Activated CD8-positive, alpha-beta T cell treated with anti-CD3 and anti-CD28 coated beads for 36 hours (primary cell): Measurements from ENCODE around the gene ASIC3. TPM values are rescaled to one million over a fixed set of nuclear protein-coding genes. Genes with fewer than 3 reads are reported as not detected.

ENCODE experiments used
- ATAC-seq: fragments of 200-7000 bp; cut with Tn5 transposase; one replicate; pipeline ENCODE4 v1.10.0; 2021; ENCODE audit warnings: mild to moderate bottlenecking, moderate library complexity
- CTCF ChIA-PET: fragments of 350-600 bp; sonication (Branson Sonifier 250); formaldehyde crosslinking; loops from one replicate; lab custom pipeline; 2021; ENCODE audit warnings: antibody characterized with exemption; lab: Charles Lee
- POLR2A ChIA-PET: fragments of 350-600 bp; sonication (Branson Sonifier 250); formaldehyde crosslinking; loops from one replicate; lab custom pipeline; 2021; ENCODE audit warnings: antibody characterized with exemption; lab: Charles Lee
- DNase-seq: peaks from one replicate; pipeline ENCODE4 v3.0.0-alpha.2; 2020
- H3K27ac Mint-ChIP-seq: one replicate; pipeline ENCODE4 v1.8.0; 2021; ENCODE audit warnings: mild to moderate bottlenecking, mixed read lengths
- H3K27me3 Mint-ChIP-seq: one replicate; pipeline ENCODE4 v1.8.0; 2021; ENCODE audit warnings: mixed read lengths
- H3K36me3 Mint-ChIP-seq: one replicate; pipeline ENCODE4 v1.8.0; 2021; ENCODE audit warnings: low read depth, mixed read lengths
- H3K4me1 Mint-ChIP-seq: one replicate; pipeline ENCODE4 v1.8.0; 2021; ENCODE audit warnings: low read depth, mixed read lengths
- H3K4me3 Mint-ChIP-seq: one replicate; pipeline ENCODE4 v1.8.0; 2021; ENCODE audit warnings: mild to moderate bottlenecking, moderate library complexity, mixed read lengths
- H3K9me3 Mint-ChIP-seq: one replicate; pipeline ENCODE4 v1.8.0; 2021; ENCODE audit warnings: mixed read lengths
- intact Hi-C: fragments of 100-400 bp; cut with micrococcal nuclease; formaldehyde crosslinking; loops from one replicate; pipeline ENCODE4 v1.10.0; 2022
- total RNA-seq, 2 experiments: library from RNA; stranded (reverse); gene quantifications; one replicate each; pipeline ENCODE4 v1.2.3, GENCODE V29; 2021
- TF ChIP-seq, protein P1 (sequence below): fragments of 200-600 bp; IDR thresholded peaks from one replicate; pipeline ENCODE4 v1.8.0; 2022; ENCODE audit warnings: antibody characterized with exemption, mild to moderate bottlenecking

Gene ASIC3
- total RNA-seq = 1 to 10 TPM; 3.7 to 5.8 TPM

GRCh38 chr7:151047976-151048815 is at the start of gene ASIC3:
Gene ASIC3 (plus strand): TSS chr7:151048531. CDS start chr7:151048886, 355 bp downstream.
- Mint-ChIP-seq H3K9me3 (no peaks in the 10 kb centered on the region), H3K27ac (no peak within 1 kb of the TSS), H3K4me1 (peaks cover 3% of the 10 kb centered on the region), H3K27me3 (no peaks in the 10 kb centered on the region), H3K36me3 (no peaks in the 10 kb centered on the region), H3K4me3 (no peak within 1 kb of the TSS)
- CTCF ChIA-PET = no interaction called here
- DNase-seq (no peak), ATAC-seq (no peak)
- TF ChIP-seq, protein P1, sequence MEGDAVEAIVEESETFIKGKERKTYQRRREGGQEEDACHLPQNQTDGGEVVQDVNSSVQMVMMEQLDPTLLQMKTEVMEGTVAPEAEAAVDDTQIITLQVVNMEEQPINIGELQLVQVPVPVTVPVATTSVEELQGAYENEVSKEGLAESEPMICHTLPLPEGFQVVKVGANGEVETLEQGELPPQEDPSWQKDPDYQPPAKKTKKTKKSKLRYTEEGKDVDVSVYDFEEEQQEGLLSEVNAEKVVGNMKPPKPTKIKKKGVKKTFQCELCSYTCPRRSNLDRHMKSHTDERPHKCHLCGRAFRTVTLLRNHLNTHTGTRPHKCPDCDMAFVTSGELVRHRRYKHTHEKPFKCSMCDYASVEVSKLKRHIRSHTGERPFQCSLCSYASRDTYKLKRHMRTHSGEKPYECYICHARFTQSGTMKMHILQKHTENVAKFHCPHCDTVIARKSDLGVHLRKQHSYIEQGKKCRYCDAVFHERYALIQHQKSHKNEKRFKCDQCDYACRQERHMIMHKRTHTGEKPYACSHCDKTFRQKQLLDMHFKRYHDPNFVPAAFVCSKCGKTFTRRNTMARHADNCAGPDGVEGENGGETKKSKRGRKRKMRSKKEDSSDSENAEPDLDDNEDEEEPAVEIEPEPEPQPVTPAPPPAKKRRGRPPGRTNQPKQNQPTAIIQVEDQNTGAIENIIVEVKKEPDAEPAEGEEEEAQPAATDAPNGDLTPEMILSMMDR = no peak
- intact Hi-C loops = no loop called here
- POLR2A ChIA-PET = no interaction called here

DNA sequence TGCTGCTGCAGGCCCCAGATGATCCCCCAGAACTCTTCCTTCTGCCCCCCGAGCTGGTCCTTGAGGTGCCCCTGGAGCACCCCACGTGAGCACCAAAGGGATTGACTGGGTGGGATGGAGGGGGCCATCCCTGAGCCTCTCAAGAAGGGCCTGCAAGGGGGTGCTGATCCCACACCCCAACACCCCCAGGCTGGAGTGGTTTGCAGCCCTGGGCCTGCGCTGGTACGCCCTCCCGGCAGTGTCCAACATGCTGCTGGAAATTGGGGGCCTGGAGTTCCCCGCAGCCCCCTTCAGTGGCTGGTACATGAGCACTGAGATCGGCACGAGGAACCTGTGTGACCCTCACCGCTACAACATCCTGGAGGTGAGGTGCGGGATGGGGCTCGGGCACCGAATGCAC is 49.3 kb upstream of the ASIC3 start:
- POLR2A ChIA-PET = no interaction called here
- H3K27me3 Mint-ChIP-seq = no peaks in the 10 kb centered on the region
- DNase-seq = no peak
- no peak for ATAC-seq
- H3K36me3 Mint-ChIP-seq = no peaks in the 10 kb centered on the region
- H3K27ac Mint-ChIP-seq = no peak overlapping the region
- H3K4me3 Mint-ChIP-seq = no peak overlapping the region
- peaks cover 39% of the 10 kb centered on the region for H3K4me1 Mint-ChIP-seq
- intact Hi-C loops = no loop called here
- no peaks in the 10 kb centered on the region for H3K9me3 Mint-ChIP-seq
- TF ChIP-seq, protein P1 = no peak
- CTCF ChIA-PET = interaction anchor here (1.7 to 3.1 kb wide), 4 partner anchors 10 to 36 kb away, joined by 5 to 12 read pairs (median 6); no protein-coding TSS in a partner anchor

GRCh38 chr7:150999497-151000230 is 48.7 kb upstream of the ASIC3 start:
- Mint-ChIP-seq H3K4me3 (no peak overlapping the region), H3K9me3 (no peaks in the 10 kb centered on the region), H3K4me1 (peaks cover 37% of the 10 kb centered on the region), H3K27ac (no peak overlapping the region), H3K36me3 (no peaks in the 10 kb centered on the region), H3K27me3 (no peaks in the 10 kb centered on the region)
- TF ChIP-seq, protein P1 = no peak
- CTCF ChIA-PET = interaction anchor here (1.7 to 3.1 kb wide), 3 partner anchors 9 to 18 kb away, joined by 5 to 12 read pairs (median 6); no protein-coding TSS in a partner anchor
- DNase-seq = no peak
- intact Hi-C loops = no loop called here
- POLR2A ChIA-PET = interaction anchor here (0.6 kb wide), 1 partner anchor 9 kb away, joined by 3 read pairs; no protein-coding TSS in a partner anchor
- no peak for ATAC-seq

GRCh38 chr7:151000897-151001495 is 47.3 kb upstream of the ASIC3 start:
- Mint-ChIP-seq H3K4me3 (no peak overlapping the region), H3K4me1 (peaks cover 31% of the 10 kb centered on the region), H3K27ac (no peak overlapping the region), H3K36me3 (no peaks in the 10 kb centered on the region), H3K27me3 (no peaks in the 10 kb centered on the region), H3K9me3 (no peaks in the 10 kb centered on the region)
- ATAC-seq (no peak), DNase-seq (no peak)
- ChIA-PET POLR2A (no interaction called here), CTCF (no interaction called here)
- TF ChIP-seq, protein P1 = no peak
- intact Hi-C loops = no loop called here
